Stimulated activated CD8-positive, alpha-beta memory T cell treated with anti-CD3 and anti-CD28 coated beads, Interleukin-12 subunit alpha, Interleukin-12 subunit beta, amount 100 ng/mL, for 24 hours (primary cell): ENCODE data around the gene RESP18.

Experiments
- DNase-seq: peaks from one replicate; pipeline ENCODE4 v3.0.0-alpha.2; 2020; ENCODE audit errors: extremely low read depth

RESP18 gene

DNA sequence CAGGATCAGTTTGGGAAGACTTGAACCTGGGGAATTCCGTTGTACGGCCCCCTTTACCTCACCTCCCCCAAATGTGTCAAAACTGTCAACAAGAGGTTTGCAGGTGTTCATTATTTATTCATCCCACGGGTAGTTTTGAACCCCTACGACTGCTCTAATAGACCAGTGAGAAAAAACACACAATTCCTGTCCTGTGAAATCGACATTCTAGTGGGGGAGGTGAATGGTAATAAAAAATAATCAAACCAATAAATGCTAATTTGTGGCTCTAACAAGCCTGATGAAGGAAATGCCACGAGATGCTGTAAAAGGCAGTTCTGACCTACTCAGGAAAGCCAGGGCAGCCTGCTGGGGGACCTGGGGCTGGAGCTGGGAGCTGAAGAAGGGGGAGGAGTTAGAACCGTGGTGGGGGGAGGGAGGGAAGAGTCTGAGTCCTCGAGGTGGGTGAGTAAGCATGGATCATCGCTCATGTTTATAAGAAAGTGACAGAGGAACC lies 53.8 kb downstream of the RESP18 start:
- no peak for DNase-seq

DNA sequence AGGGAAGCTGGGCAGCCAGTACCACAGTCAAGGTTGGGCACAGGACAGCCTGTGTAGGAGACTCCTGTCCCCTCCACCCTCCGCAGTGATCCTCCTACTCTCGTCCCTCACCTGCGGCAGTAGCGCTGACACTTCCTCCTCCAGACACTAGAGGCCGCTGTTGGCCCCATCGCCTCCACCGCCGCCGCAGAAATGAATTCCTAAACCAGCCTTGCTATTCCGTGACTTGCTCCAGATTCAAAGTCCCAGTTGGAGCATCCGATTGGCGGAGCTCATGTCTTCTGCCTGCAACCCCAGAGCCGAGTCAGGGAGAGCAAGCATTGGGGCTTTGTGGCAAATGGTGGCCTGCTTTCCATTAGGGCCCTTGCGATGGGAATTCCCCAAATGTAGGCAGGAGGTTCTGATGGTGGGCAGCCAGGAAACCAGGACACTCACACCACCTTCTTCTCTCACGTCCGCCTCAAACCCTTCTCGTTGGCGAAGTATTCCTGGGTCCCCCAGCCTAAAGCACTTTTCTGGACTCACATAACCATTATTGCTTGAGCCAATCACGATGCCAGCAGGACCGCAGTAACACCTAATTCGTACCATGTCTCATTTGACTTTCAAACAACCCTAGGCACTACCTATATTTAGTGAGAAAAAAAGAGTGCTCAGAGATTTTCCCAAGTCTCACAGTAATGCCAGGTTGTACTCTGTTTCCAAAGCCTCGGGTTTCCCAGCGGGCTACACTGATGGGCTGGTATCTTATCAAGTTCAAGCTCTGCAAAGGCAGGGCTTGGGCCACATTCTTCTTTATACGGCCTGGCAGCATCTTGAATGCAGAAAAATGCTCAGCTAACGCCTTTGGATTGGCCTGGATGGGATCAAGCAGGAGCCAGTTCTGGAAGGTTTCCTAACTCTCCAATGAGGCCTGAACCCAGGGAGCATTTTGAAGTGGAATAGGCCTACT lies 54.6 kb downstream of the RESP18 start:
- no peak for DNase-seq
